HG03139 (cell line): ENCODE results near the gene RGP1.

ENCODE experiments used
- ATAC-seq: cut with Tn5 transposase; IDR thresholded peaks from one replicate; pipeline ENCODE4 v1.9.1; 2021; ENCODE audit not compliant: unreplicated experiment

Gene RGP1

GRCh38 chr9:35743452-35743851 lies 5.6 kb upstream of the RGP1 start:
- ATAC-seq = no peak

- no peak for ATAC-seq
These were observed 5.1 kb upstream of the RGP1 start for GRCh38 chr9:35743880-35744518.

- ATAC-seq = no peak
These were observed 3.5 kb upstream of the RGP1 start for GRCh38 chr9:35745569-35745968.

GRCh38 chr9:35746583-35746982 lies 2.5 kb upstream of the RGP1 start:
- no peak for ATAC-seq

- no peak for ATAC-seq
These were observed 737 bp upstream of the RGP1 start for GRCh38 chr9:35748242-35748857.

- ATAC-seq = peak; percentile 19
These were observed 598 bp downstream of the RGP1 start for GRCh38 chr9:35749515-35750255.

GRCh38 chr9:35750256-35750531 lies 1.1 kb downstream of the RGP1 start:
- no peak for ATAC-seq

- ATAC-seq = no peak
These were observed 4.4 kb downstream of the RGP1 start for GRCh38 chr9:35753466-35753865.

- ATAC-seq = no peak
These were observed 5.2 kb downstream of the RGP1 start, which contains the start of gene MSMP for GRCh38 chr9:35754264-35754663. TSS of gene MSMP (minus strand) at chr9:35754276. CDS start at chr9:35754129, 147 bp downstream.

- ATAC-seq = no peak
These were observed 6.0 kb downstream of the RGP1 start for GRCh38 chr9:35755071-35755470.

- peak; percentile 62 for ATAC-seq
These were observed 7.5 kb downstream of the RGP1 start for GRCh38 chr9:35756275-35757225.

GRCh38 chr9:35757226-35757891 lies 8.3 kb downstream of the RGP1 start:
- peak; percentile 30 for ATAC-seq

GRCh38 chr9:35757892-35758275 lies 8.8 kb downstream of the RGP1 start:
- no peak for ATAC-seq

- no peak for ATAC-seq
These were observed 9.5 kb downstream of the RGP1 start for GRCh38 chr9:35758475-35759050.

GRCh38 chr9:35759795-35760194 lies 10.7 kb downstream of the RGP1 start:
- no peak for ATAC-seq

GRCh38 chr9:35760651-35761050 lies 11.6 kb downstream of the RGP1 start:
- ATAC-seq = no peak

- no peak for ATAC-seq
These were observed 14.1 kb downstream of the RGP1 start for GRCh38 chr9:35763181-35763580.

- ATAC-seq = no peak
These were observed 14.7 kb downstream of the RGP1 start for GRCh38 chr9:35763803-35764202.

GRCh38 chr9:35766997-35767396 lies 17.9 kb downstream of the RGP1 start:
- ATAC-seq = no peak

GRCh38 chr9:35767458-35767857 lies 18.4 kb downstream of the RGP1 start:
- ATAC-seq = no peak
